Activated naive CD8-positive, alpha-beta T cell treated with anti-CD3 and anti-CD28 coated beads for 36 hours (primary cell): Measurements from ENCODE around the gene TMC1. TPM values are rescaled to one million over a fixed set of nuclear protein-coding genes. Genes with fewer than 3 reads are reported as not detected.
"Not testable (repeated sequence)": the region's sequence is repeated elsewhere in the genome, so short reads cannot be mapped to it uniquely, and the experiment has no call there.

Source experiments
- DNase-seq: peaks from one replicate; pipeline ENCODE4 v3.0.0; 2021
- H3K27ac Mint-ChIP-seq: one replicate; pipeline ENCODE4 v1.8.0; 2022; ENCODE audit warnings: mild to moderate bottlenecking, moderate library complexity, mixed read lengths
- H3K27me3 Mint-ChIP-seq: one replicate; pipeline ENCODE4 v1.8.0; 2022; ENCODE audit warnings: mild to moderate bottlenecking, mixed read lengths
- H3K36me3 Mint-ChIP-seq: one replicate; pipeline ENCODE4 v1.8.0; 2021; ENCODE audit warnings: mild to moderate bottlenecking, mixed read lengths
- H3K4me1 Mint-ChIP-seq: one replicate; pipeline ENCODE4 v1.8.0; 2021; ENCODE audit warnings: mixed read lengths
- H3K4me3 Mint-ChIP-seq: one replicate; pipeline ENCODE4 v1.8.0; 2022; ENCODE audit warnings: mild to moderate bottlenecking, moderate library complexity, mixed read lengths
- H3K9me3 Mint-ChIP-seq: one replicate; pipeline ENCODE4 v1.8.0; 2022; ENCODE audit warnings: mixed read lengths
- total RNA-seq, 2 experiments: library from RNA; stranded (reverse); gene quantifications; one replicate each; pipeline ENCODE4 v1.2.3, GENCODE V29; 2021

TMC1 gene
- total RNA-seq, 2 experiments from 2014 or later: not detected

- not testable (repeated sequence) for H3K9me3 Mint-ChIP-seq, H3K36me3 Mint-ChIP-seq, DNase-seq, H3K4me3 Mint-ChIP-seq, H3K27me3 Mint-ChIP-seq, H3K27ac Mint-ChIP-seq, H3K4me1 Mint-ChIP-seq
Measured at GRCh38 chr9:72806313-72806809, 285.0 kb downstream of the TMC1 start.

GRCh38 chr9:72807765-72808445 is 286.5 kb downstream of the TMC1 start:
- H3K4me3 Mint-ChIP-seq: no peak overlapping the region
- no peaks in the 10 kb centered on the region for H3K36me3 Mint-ChIP-seq
- no peaks in the 10 kb centered on the region for H3K27me3 Mint-ChIP-seq
- H3K9me3 Mint-ChIP-seq: no peaks in the 10 kb centered on the region
- DNase-seq: no peak
- H3K4me1 Mint-ChIP-seq: no peaks in the 10 kb centered on the region
- H3K27ac Mint-ChIP-seq: no peak overlapping the region

GRCh38 chr9:72808446-72808768 is 287.0 kb downstream of the TMC1 start:
- Mint-ChIP-seq H3K9me3 (no peaks in the 10 kb centered on the region), H3K27me3 (no peaks in the 10 kb centered on the region), H3K4me1 (no peaks in the 10 kb centered on the region), H3K36me3 (no peaks in the 10 kb centered on the region), H3K4me3 (no peak overlapping the region), H3K27ac (no peak overlapping the region)
- DNase-seq: no peak

- no peaks in the 10 kb centered on the region for H3K9me3 Mint-ChIP-seq
- no peak overlapping the region for H3K27ac Mint-ChIP-seq
- H3K36me3 Mint-ChIP-seq: no peaks in the 10 kb centered on the region
- no peaks in the 10 kb centered on the region for H3K27me3 Mint-ChIP-seq
- no peak overlapping the region for H3K4me3 Mint-ChIP-seq
- DNase-seq: no peak
- no peaks in the 10 kb centered on the region for H3K4me1 Mint-ChIP-seq
Measured at GRCh38 chr9:72809586-72809985, 288.2 kb downstream of the TMC1 start.

GRCh38 chr9:72812559-72813111 is 291.2 kb downstream of the TMC1 start:
- no peak for DNase-seq
- H3K36me3 Mint-ChIP-seq: no peaks in the 10 kb centered on the region
- H3K4me1 Mint-ChIP-seq: no peaks in the 10 kb centered on the region
- no peak overlapping the region for H3K4me3 Mint-ChIP-seq
- H3K27ac Mint-ChIP-seq: no peak overlapping the region
- peaks cover under 1% of the 10 kb centered on the region for H3K27me3 Mint-ChIP-seq
- H3K9me3 Mint-ChIP-seq: no peaks in the 10 kb centered on the region

GRCh38 chr9:72813544-72813943 is 292.1 kb downstream of the TMC1 start:
- no peaks in the 10 kb centered on the region for H3K36me3 Mint-ChIP-seq
- H3K27ac Mint-ChIP-seq: no peak overlapping the region
- no peaks in the 10 kb centered on the region for H3K4me1 Mint-ChIP-seq
- no peaks in the 10 kb centered on the region for H3K9me3 Mint-ChIP-seq
- no peak for DNase-seq
- no peak overlapping the region for H3K4me3 Mint-ChIP-seq
- H3K27me3 Mint-ChIP-seq: peaks cover 5% of the 10 kb centered on the region

- no peak for DNase-seq
- no peak overlapping the region for H3K4me3 Mint-ChIP-seq
- H3K27ac Mint-ChIP-seq: no peak overlapping the region
- H3K4me1 Mint-ChIP-seq: no peaks in the 10 kb centered on the region
- no peaks in the 10 kb centered on the region for H3K9me3 Mint-ChIP-seq
- H3K36me3 Mint-ChIP-seq: no peaks in the 10 kb centered on the region
- peaks cover 5% of the 10 kb centered on the region for H3K27me3 Mint-ChIP-seq
Measured at GRCh38 chr9:72814083-72814597, 292.7 kb downstream of the TMC1 start.

GRCh38 chr9:72816666-72817065 is 295.3 kb downstream of the TMC1 start:
- H3K9me3 Mint-ChIP-seq: no peaks in the 10 kb centered on the region
- H3K27me3 Mint-ChIP-seq: peaks cover 5% of the 10 kb centered on the region
- no peak overlapping the region for H3K4me3 Mint-ChIP-seq

GRCh38 chr9:72817413-72817812 is 296.0 kb downstream of the TMC1 start:
- H3K9me3 Mint-ChIP-seq: no peaks in the 10 kb centered on the region
- no peak overlapping the region for H3K27ac Mint-ChIP-seq
- H3K4me3 Mint-ChIP-seq: no peak overlapping the region
- H3K36me3 Mint-ChIP-seq: no peaks in the 10 kb centered on the region
- DNase-seq: no peak
- H3K27me3 Mint-ChIP-seq: peaks cover 5% of the 10 kb centered on the region
- no peaks in the 10 kb centered on the region for H3K4me1 Mint-ChIP-seq

More at GRCh38 chr9:72816666-72817065, 295.3 kb downstream of the TMC1 start:
- Mint-ChIP-seq H3K27ac (no peak overlapping the region), H3K4me1 (no peaks in the 10 kb centered on the region), H3K36me3 (no peaks in the 10 kb centered on the region)
- DNase-seq: no peak

GRCh38 chr9:72818385-72818784 is 297.0 kb downstream of the TMC1 start:
- H3K4me3 Mint-ChIP-seq: no peak overlapping the region
- no peak for DNase-seq
- H3K9me3 Mint-ChIP-seq: no peaks in the 10 kb centered on the region
- H3K4me1 Mint-ChIP-seq: no peaks in the 10 kb centered on the region
- H3K27ac Mint-ChIP-seq: no peak overlapping the region
- H3K27me3 Mint-ChIP-seq: peaks cover 5% of the 10 kb centered on the region
- no peaks in the 10 kb centered on the region for H3K36me3 Mint-ChIP-seq

GRCh38 chr9:72823971-72824370 is 302.6 kb downstream of the TMC1 start:
- Mint-ChIP-seq H3K27ac (no peak overlapping the region), H3K4me3 (no peak overlapping the region), H3K36me3 (no peaks in the 10 kb centered on the region), H3K27me3 (peaks cover 7% of the 10 kb centered on the region), H3K4me1 (no peaks in the 10 kb centered on the region), H3K9me3 (no peaks in the 10 kb centered on the region)
- DNase-seq: no peak

- no peaks in the 10 kb centered on the region for H3K36me3 Mint-ChIP-seq
- H3K27me3 Mint-ChIP-seq: peaks cover 7% of the 10 kb centered on the region
- H3K9me3 Mint-ChIP-seq: no peaks in the 10 kb centered on the region
- H3K4me3 Mint-ChIP-seq: no peak overlapping the region
- no peak for DNase-seq
- H3K4me1 Mint-ChIP-seq: no peaks in the 10 kb centered on the region
- no peak overlapping the region for H3K27ac Mint-ChIP-seq
Measured at GRCh38 chr9:72826996-72827949, 305.9 kb downstream of the TMC1 start.

- Mint-ChIP-seq H3K4me1 (no peaks in the 10 kb centered on the region), H3K36me3 (no peaks in the 10 kb centered on the region), H3K9me3 (no peaks in the 10 kb centered on the region), H3K4me3 (no peak overlapping the region), H3K27me3 (peaks cover 7% of the 10 kb centered on the region), H3K27ac (no peak overlapping the region)
- no peak for DNase-seq
Measured at GRCh38 chr9:72827950-72828731, 306.7 kb downstream of the TMC1 start.

- no peak overlapping the region for H3K4me3 Mint-ChIP-seq
- no peak for DNase-seq
- H3K27ac Mint-ChIP-seq: no peak overlapping the region
- no peaks in the 10 kb centered on the region for H3K9me3 Mint-ChIP-seq
- H3K36me3 Mint-ChIP-seq: no peaks in the 10 kb centered on the region
- no peaks in the 10 kb centered on the region for H3K4me1 Mint-ChIP-seq
- peaks cover 11% of the 10 kb centered on the region for H3K27me3 Mint-ChIP-seq
Measured at GRCh38 chr9:72834994-72835393, 313.6 kb downstream of the TMC1 start.
